Progenitor cell of endocrine pancreas (in vitro differentiated cells): Measurements from ENCODE around the gene PLEKHM3. TPM values are rescaled to one million over a fixed set of nuclear protein-coding genes. Genes with fewer than 3 reads are reported as not detected.
"Not testable (repeated sequence)": the region's sequence is repeated elsewhere in the genome, so short reads cannot be mapped to it uniquely, and the experiment has no call there.

Experiments used
- DNase-seq: peaks from one replicate; pipeline ENCODE4 v3.0.0; 2021; ENCODE audit warnings: low spot score; ENCODE audit not compliant: unreplicated experiment
- H3K27ac Mint-ChIP-seq: 2 replicates; pipeline ENCODE4 v1.8.0; 2021; ENCODE audit warnings: mild to moderate bottlenecking, moderate library complexity, mixed read lengths
- H3K27me3 Mint-ChIP-seq: 2 replicates; pipeline ENCODE4 v1.8.0; 2021; ENCODE audit warnings: mixed read lengths
- H3K36me3 Mint-ChIP-seq: 2 replicates; pipeline ENCODE4 v1.8.0; 2022; ENCODE audit warnings: mixed read lengths; ENCODE audit not compliant: insufficient read depth
- H3K4me1 Mint-ChIP-seq: 2 replicates; pipeline ENCODE4 v1.8.0; 2021; ENCODE audit warnings: low read depth, mixed read lengths
- H3K4me3 Mint-ChIP-seq: 2 replicates; pipeline ENCODE4 v1.8.0; 2021; ENCODE audit warnings: low read depth, mild to moderate bottlenecking, moderate library complexity, mixed read lengths
- H3K9me3 Mint-ChIP-seq: 2 replicates; pipeline ENCODE4 v1.8.0; 2021; ENCODE audit warnings: low read depth, mixed read lengths
- CTCF ChIP-seq: fragments of 200-600 bp; sonication (generic); IDR thresholded peaks from one replicate; pipeline ENCODE4 v1.5.0; 2021; ENCODE audit warnings: antibody characterized with exemption, mild to moderate bottlenecking; ENCODE audit not compliant: unreplicated experiment
- total RNA-seq: library from RNA; stranded (reverse); gene quantifications from 2 replicates; pipeline ENCODE4 v1.2.1, GENCODE V29; 2021

The PLEKHM3 gene
- total RNA-seq, 1 donor from 2014 or later, result 19.2 TPM

- H3K36me3 Mint-ChIP-seq, result peaks cover 5% of the 10 kb centered on the region
- H3K4me3 Mint-ChIP-seq, result no peak overlapping the region
- no peaks in the 10 kb centered on the region for H3K27me3 Mint-ChIP-seq
- DNase-seq, result no peak
- H3K27ac Mint-ChIP-seq, result peak overlapping the region; percentile 14
- no peaks in the 10 kb centered on the region for H3K9me3 Mint-ChIP-seq
- peaks cover 12% of the 10 kb centered on the region for H3K4me1 Mint-ChIP-seq
- no peak for TF ChIP-seq CTCF
Observed at GRCh38 chr2:207919164-207919919, 106.0 kb downstream of the PLEKHM3 start.

- Mint-ChIP-seq H3K36me3 (peaks cover 16% of the 10 kb centered on the region), H3K27me3 (no peaks in the 10 kb centered on the region), H3K4me3 (no peak overlapping the region), H3K27ac (peak overlapping the region; percentile 60), H3K4me1 (peaks cover 31% of the 10 kb centered on the region), H3K9me3 (peaks cover 5% of the 10 kb centered on the region)
- no peak for DNase-seq
- TF ChIP-seq CTCF, result no peak
Observed at GRCh38 chr2:207914716-207915115, 110.6 kb downstream of the PLEKHM3 start.

- Mint-ChIP-seq H3K27ac (no peak overlapping the region), H3K4me1 (peaks cover 28% of the 10 kb centered on the region), H3K9me3 (peaks cover 5% of the 10 kb centered on the region), H3K4me3 (no peak overlapping the region), H3K27me3 (no peaks in the 10 kb centered on the region), H3K36me3 (peaks cover 16% of the 10 kb centered on the region)
- no peak for TF ChIP-seq CTCF
- no peak for DNase-seq
Observed at GRCh38 chr2:207913772-207914358, 111.5 kb downstream of the PLEKHM3 start.

GRCh38 chr2:207911856-207912255 lies 113.5 kb downstream of the PLEKHM3 start:
- H3K27ac Mint-ChIP-seq, result no peak overlapping the region
- peaks cover 5% of the 10 kb centered on the region for H3K9me3 Mint-ChIP-seq
- TF ChIP-seq CTCF, result no peak
- DNase-seq, result no peak
- peaks cover 14% of the 10 kb centered on the region for H3K36me3 Mint-ChIP-seq
- no peaks in the 10 kb centered on the region for H3K27me3 Mint-ChIP-seq
- peaks cover 36% of the 10 kb centered on the region for H3K4me1 Mint-ChIP-seq
- no peak overlapping the region for H3K4me3 Mint-ChIP-seq

- no peak overlapping the region for H3K4me3 Mint-ChIP-seq
- TF ChIP-seq CTCF, result no peak
- no peak overlapping the region for H3K27ac Mint-ChIP-seq
- H3K4me1 Mint-ChIP-seq, result peaks cover 40% of the 10 kb centered on the region
- H3K36me3 Mint-ChIP-seq, result peaks cover 14% of the 10 kb centered on the region
- H3K27me3 Mint-ChIP-seq, result no peaks in the 10 kb centered on the region
- no peak for DNase-seq
- H3K9me3 Mint-ChIP-seq, result peaks cover 5% of the 10 kb centered on the region
Observed at GRCh38 chr2:207911215-207911614, 114.1 kb downstream of the PLEKHM3 start.

GRCh38 chr2:207906495-207906894 lies 118.8 kb downstream of the PLEKHM3 start:
- not testable (repeated sequence) for H3K4me3 Mint-ChIP-seq, DNase-seq, H3K27me3 Mint-ChIP-seq, H3K36me3 Mint-ChIP-seq, H3K9me3 Mint-ChIP-seq
- Mint-ChIP-seq H3K4me1 (peaks cover 52% of the 10 kb centered on the region), H3K27ac (peak overlapping the region; percentile 29)
